ENCODE results near the gene TEAD4.

DNA sequence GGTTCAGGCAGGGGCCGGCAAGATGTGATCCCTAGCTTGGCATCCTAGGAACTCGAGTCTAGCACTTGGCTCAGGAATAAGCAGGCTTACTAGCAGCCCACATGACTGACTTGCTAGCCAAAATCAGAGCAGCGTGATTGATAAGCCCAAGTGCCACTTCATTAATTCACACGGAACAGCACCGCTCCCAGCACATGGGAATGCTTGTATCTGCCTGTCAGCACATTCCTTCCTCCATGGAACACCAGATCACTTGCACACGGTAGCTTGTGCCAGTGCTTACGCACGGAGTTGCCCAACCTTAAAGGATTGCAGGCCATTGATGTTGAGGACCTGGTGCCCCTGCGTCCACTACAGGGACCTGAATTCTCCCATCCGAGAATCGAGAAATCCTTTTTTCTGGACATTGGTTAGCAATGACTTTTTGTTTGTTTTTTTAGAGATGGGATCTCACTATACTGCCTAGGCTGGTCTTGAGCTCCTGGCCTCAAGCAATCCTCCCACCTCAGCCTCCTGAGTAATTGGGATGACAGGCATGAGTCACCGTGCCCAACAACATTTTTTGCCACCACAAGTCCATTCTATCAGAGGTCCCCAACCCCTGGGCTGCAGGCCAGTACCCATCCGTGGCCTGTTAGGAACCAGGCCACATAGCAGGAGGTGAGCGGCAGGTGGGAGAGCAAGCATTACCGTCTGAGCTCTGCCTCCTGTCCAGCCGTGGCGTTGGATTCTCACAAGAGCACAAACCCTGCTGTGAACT, 87.4 kb downstream of the TEAD4 start:
- TF ChIP-seq GATA2 (IDR thresholded peaks at IDR 0.05; ENCODE audit: low read depth, low read length) (no peak), GATA3 (IDR thresholded peaks at IDR 0.05; ENCODE audit: low read depth, low read length) (no peak)
